ENCODE measurements around the gene MAPK8IP3.
A peak's percentile ranks its signal among the peaks of the same experiment; 100 is the strongest.

The MAPK8IP3 gene

GRCh38 chr16:1680361-1680760 is 25.6 kb upstream of the MAPK8IP3 start:
- DNase-seq = no peak

- no peak for DNase-seq
Measured at GRCh38 chr16:1681032-1681431, 25.0 kb upstream of the MAPK8IP3 start.

GRCh38 chr16:1687427-1688316 is 18.3 kb upstream of the MAPK8IP3 start:
- no peak for DNase-seq

GRCh38 chr16:1688807-1689560 is 17.0 kb upstream of the MAPK8IP3 start:
- no peak for DNase-seq

- no peak for DNase-seq
Measured at GRCh38 chr16:1689853-1690252, 16.1 kb upstream of the MAPK8IP3 start.

- no peak for DNase-seq
Measured at GRCh38 chr16:1690810-1691209, 15.2 kb upstream of the MAPK8IP3 start.

GRCh38 chr16:1691276-1691675 is 14.7 kb upstream of the MAPK8IP3 start:
- DNase-seq = no peak

- DNase-seq = no peak
Measured at GRCh38 chr16:1691956-1692355, 14.0 kb upstream of the MAPK8IP3 start.

GRCh38 chr16:1696863-1697262 is 9.1 kb upstream of the MAPK8IP3 start:
- no peak for DNase-seq

GRCh38 chr16:1698680-1699079 is 7.3 kb upstream of the MAPK8IP3 start:
- no peak for DNase-seq

GRCh38 chr16:1700246-1700645 is 5.7 kb upstream of the MAPK8IP3 start:
- DNase-seq = no peak

GRCh38 chr16:1701216-1701878 is 4.6 kb upstream of the MAPK8IP3 start:
- no peak for DNase-seq

- peak; percentile 35 for DNase-seq
Measured at GRCh38 chr16:1705324-1705687, 689 bp upstream of the MAPK8IP3 start.

GRCh38 chr16:1706386-1707192 is 594 bp downstream of the MAPK8IP3 start:
- DNase-seq = peak; percentile 30

GRCh38 chr16:1707193-1707790 is 1.3 kb downstream of the MAPK8IP3 start:
- no peak for DNase-seq

- no peak for DNase-seq
Measured at GRCh38 chr16:1708083-1708767, 2.2 kb downstream of the MAPK8IP3 start.

- no peak for DNase-seq
Measured at GRCh38 chr16:1708768-1709180, 2.8 kb downstream of the MAPK8IP3 start.

GRCh38 chr16:1709356-1709755 is 3.4 kb downstream of the MAPK8IP3 start:
- no peak for DNase-seq

GRCh38 chr16:1710811-1711507 is 5.0 kb downstream of the MAPK8IP3 start:
- DNase-seq = no peak

- DNase-seq = no peak
Measured at GRCh38 chr16:1712791-1713261, 6.8 kb downstream of the MAPK8IP3 start.

- no peak for DNase-seq
Measured at GRCh38 chr16:1713331-1713730, 7.3 kb downstream of the MAPK8IP3 start.
